Activated CD4-positive, alpha-beta T cell treated with anti-CD3 and anti-CD28 coated beads, Interleukin-2, amount 10 ng/mL, durations not matched to agents 24 days and 14 days (primary cell): ENCODE results near the gene SLC35G3. TPM values are rescaled to one million over a fixed set of nuclear protein-coding genes. Genes with fewer than 3 reads are reported as not detected.

Experiments used
- DNase-seq: peaks from one replicate; pipeline ENCODE4 v3.0.0; 2022
- H3K27ac Mint-ChIP-seq: one replicate; pipeline ENCODE4 v1.8.0; 2022; ENCODE audit warnings: mild to moderate bottlenecking, mixed read lengths
- H3K27me3 Mint-ChIP-seq: one replicate; pipeline ENCODE4 v1.8.0; 2022; ENCODE audit warnings: mixed read lengths
- H3K36me3 Mint-ChIP-seq: one replicate; pipeline ENCODE4 v1.8.0; 2022; ENCODE audit warnings: low read depth, mild to moderate bottlenecking, mixed read lengths
- H3K4me1 Mint-ChIP-seq: one replicate; pipeline ENCODE4 v1.8.0; 2021; ENCODE audit warnings: mixed read lengths
- H3K4me3 Mint-ChIP-seq: one replicate; pipeline ENCODE4 v1.8.0; 2022; ENCODE audit warnings: mild to moderate bottlenecking, moderate library complexity, mixed read lengths
- H3K9me3 Mint-ChIP-seq: one replicate; pipeline ENCODE4 v1.8.0; 2021; ENCODE audit warnings: mixed read lengths
- intact Hi-C: fragments of 100-400 bp; cut with micrococcal nuclease; formaldehyde crosslinking; loops from one replicate; pipeline ENCODE4 v1.15.1; 2023
- total RNA-seq: library from RNA; stranded (reverse); gene quantifications from 2 replicates; pipeline ENCODE4 v1.2.3, GENCODE V29; 2022

Gene SLC35G3
- total RNA-seq, 1 donor from 2014 or later = not detected

DNA sequence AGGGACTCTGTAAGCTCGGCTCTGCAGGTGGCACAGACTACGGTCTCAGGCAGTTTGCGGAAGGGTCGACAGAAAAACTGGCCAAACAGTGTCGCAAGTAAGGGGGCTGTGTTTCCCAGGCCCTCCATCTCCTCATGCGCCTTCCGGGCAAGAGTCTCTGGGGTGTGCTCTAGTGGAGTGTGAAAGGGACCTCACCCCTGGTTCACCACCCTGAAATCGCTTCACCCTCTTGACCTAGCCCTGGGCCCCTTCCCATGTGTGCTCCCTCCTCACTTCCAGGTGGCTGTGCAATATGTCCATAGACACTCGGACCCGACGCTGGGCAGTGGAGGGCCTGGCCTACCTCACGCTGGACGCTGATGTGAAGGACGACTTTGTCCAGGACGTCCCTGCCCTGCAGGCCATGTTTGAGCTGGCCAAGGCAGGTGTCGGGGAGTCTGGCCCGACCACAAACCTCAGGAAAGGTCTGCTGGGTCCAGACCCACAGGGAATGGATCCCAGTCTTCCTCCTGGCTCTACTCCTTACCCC is 24.3 kb downstream of the SLC35G3 start:
- no peak for DNase-seq
- H3K4me1 Mint-ChIP-seq = peaks cover 27% of the 10 kb centered on the region
- H3K27me3 Mint-ChIP-seq = no peaks in the 10 kb centered on the region
- H3K27ac Mint-ChIP-seq = no peak overlapping the region
- intact Hi-C loops = loop anchor here (5.0 kb wide), 2 partner anchors 72 to 142 kb away; partner anchors contain the start of gene SLFN5
- H3K36me3 Mint-ChIP-seq = no peaks in the 10 kb centered on the region
- H3K4me3 Mint-ChIP-seq = no peak overlapping the region
- H3K9me3 Mint-ChIP-seq = no peaks in the 10 kb centered on the region

DNA sequence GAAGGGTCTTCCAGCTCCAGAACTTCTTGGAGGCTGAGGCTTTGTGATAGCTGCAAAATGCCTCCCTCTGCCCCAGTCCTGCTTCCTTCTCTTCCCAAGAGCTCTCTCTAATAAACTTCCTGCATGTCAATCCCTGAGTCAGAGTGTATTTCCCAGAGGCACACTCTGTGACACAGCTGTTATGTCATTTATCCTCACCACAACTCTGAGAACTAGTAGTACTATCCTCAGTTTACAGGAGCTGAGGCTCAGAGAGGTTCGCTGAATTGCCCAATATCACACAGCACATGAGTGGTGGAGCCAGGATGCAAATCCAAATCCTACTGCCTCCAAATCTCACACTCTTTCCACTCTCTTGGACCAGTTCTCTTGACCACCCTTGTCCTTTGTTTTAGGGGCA is 26.5 kb downstream of the SLC35G3 start:
- Mint-ChIP-seq H3K27ac (no peak overlapping the region), H3K9me3 (no peaks in the 10 kb centered on the region), H3K4me3 (no peak overlapping the region), H3K4me1 (peaks cover 22% of the 10 kb centered on the region), H3K27me3 (no peaks in the 10 kb centered on the region), H3K36me3 (no peaks in the 10 kb centered on the region)
- DNase-seq = no peak
- intact Hi-C loops = no loop called here

DNA sequence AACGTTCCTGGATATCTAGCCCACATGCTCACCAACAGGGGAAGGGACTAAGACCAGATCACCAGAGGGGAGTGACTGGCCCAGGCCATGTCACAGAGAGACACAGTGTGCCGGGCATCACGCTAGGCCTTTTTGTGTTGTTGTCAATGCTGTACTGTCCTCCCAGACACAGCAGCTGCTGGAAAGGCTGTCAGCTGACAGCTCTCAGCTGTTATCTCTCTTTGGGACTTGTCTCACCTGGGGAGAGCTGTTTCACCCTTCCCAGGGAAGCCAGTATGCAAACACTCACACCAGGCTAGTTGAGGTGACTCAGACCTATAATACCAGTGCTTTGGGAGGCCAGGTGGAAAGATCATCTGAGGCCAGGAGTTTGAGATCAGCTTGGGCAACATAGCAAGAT is 27.1 kb downstream of the SLC35G3 start:
- Mint-ChIP-seq H3K27me3 (no peaks in the 10 kb centered on the region), H3K4me3 (no peak overlapping the region), H3K9me3 (no peaks in the 10 kb centered on the region), H3K27ac (no peak overlapping the region), H3K36me3 (no peaks in the 10 kb centered on the region), H3K4me1 (peaks cover 22% of the 10 kb centered on the region)
- intact Hi-C loops = no loop called here
- no peak for DNase-seq

DNA sequence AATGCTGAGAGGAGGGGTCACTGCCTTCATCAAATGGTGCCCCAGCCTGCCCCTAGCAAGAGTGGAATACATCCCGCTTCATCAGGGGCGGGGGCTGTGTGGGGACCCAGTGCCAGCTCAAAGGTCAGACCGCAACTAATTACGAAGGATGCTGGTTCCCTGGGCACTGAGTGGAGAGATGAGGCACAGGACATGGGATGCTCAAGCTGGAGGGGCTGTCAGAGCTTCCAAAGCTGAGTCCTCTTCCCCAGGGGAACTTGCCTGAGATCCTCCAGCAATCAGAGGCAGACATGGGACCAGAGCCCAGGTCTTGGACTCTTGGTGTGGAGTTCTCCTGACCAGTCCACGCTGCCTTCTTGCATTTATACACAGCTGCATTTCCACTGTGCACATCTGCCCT is 27.7 kb downstream of the SLC35G3 start:
- Mint-ChIP-seq H3K4me1 (peaks cover 22% of the 10 kb centered on the region), H3K9me3 (no peaks in the 10 kb centered on the region), H3K36me3 (no peaks in the 10 kb centered on the region), H3K27me3 (no peaks in the 10 kb centered on the region), H3K27ac (no peak overlapping the region), H3K4me3 (no peak overlapping the region)
- no peak for DNase-seq
- intact Hi-C loops = no loop called here

DNA sequence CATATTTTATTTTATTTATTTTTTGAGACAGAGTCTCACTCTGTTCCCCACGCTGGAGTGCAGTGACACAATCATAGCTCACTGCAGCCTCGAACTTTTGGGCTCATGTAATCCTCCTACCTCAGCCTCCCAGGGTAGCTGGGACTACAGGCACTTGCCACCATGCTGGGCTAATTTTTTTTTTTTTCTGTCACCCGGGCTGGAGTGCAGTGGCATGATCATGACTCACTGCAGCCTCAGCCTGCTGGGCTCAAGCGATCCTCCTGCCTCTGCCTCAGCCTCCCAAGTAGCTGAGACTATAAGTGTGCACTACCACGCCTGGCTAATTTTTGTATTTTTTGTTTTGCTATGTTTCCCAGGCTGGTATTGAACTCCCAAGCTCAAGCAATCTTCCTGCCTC is 29.5 kb downstream of the SLC35G3 start:
- no peaks in the 10 kb centered on the region for H3K9me3 Mint-ChIP-seq
- H3K36me3 Mint-ChIP-seq = no peaks in the 10 kb centered on the region
- intact Hi-C loops = no loop called here
- no peaks in the 10 kb centered on the region for H3K27me3 Mint-ChIP-seq
- H3K4me1 Mint-ChIP-seq = peaks cover 35% of the 10 kb centered on the region
- no peak overlapping the region for H3K27ac Mint-ChIP-seq
- H3K4me3 Mint-ChIP-seq = no peak overlapping the region
- DNase-seq = no peak

DNA sequence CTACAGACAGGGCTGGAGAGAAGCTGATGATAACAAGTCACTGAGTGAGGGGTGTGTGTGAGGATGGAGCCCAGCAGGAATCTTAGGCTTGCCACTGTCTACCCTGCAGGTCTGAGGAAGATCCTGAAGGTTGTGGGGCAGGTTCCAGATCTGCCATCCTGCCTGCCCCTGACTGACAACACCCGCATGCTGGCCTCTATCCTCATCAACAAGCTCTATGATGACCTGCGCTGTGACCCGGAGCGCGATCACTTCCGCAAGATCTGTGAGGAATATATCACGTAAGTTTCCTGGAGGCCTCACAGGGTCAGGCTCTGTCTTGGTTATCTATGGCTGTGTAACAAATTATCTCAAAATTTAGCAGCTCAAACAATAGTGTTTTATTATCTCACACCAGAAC is 30.3 kb downstream of the SLC35G3 start:
- no peaks in the 10 kb centered on the region for H3K27me3 Mint-ChIP-seq
- intact Hi-C loops = no loop called here
- DNase-seq = no peak
- H3K9me3 Mint-ChIP-seq = no peaks in the 10 kb centered on the region
- peaks cover 36% of the 10 kb centered on the region for H3K4me1 Mint-ChIP-seq
- no peak overlapping the region for H3K27ac Mint-ChIP-seq
- H3K4me3 Mint-ChIP-seq = no peak overlapping the region
- no peaks in the 10 kb centered on the region for H3K36me3 Mint-ChIP-seq

DNA sequence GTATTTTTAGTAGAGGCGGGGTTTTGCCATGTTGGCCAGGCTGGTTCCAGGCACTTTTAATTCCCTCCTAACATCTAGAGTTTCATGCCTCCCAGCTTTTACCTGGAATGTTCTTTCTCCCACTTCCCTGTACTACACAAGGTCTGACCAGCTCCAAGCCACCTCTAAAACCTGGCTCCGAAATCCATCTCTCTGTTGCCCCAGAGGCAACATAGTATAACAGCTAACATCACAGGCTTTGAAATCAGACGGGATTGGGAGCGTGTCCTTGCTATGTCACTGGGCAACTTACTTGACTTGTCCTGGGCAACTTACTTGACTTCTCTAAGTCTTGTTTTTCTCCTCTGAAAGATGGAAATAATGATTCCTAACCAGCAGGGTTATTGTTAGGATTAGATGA is 31.4 kb downstream of the SLC35G3 start:
- intact Hi-C loops = no loop called here
- Mint-ChIP-seq H3K27me3 (peaks cover 2% of the 10 kb centered on the region), H3K27ac (no peak overlapping the region), H3K4me3 (no peak overlapping the region), H3K36me3 (no peaks in the 10 kb centered on the region), H3K4me1 (peaks cover 36% of the 10 kb centered on the region), H3K9me3 (peaks cover 4% of the 10 kb centered on the region)
- no peak for DNase-seq

DNA sequence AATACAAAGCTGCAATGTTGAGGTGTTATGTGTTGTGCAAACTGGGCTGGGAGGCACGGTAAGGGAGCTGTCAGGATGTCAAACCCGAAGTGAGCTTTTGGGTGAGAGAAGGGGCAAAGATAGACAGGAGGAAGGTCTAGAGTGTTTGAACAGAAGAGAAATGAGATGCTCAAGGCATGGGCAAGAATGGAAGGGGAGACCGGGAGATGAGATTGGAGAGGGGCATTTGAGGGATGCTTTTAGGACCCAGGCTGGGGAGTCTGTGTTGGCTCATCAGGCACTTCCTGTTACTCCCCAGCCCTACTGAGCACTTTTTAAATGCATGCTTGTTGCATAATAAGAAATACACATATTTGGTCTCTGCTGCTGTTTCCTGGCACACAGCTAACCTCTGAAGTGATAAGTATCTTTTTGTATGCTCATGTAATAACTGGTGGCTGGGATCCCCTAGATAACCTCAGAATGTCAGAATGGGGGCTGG is 32.9 kb downstream of the SLC35G3 start:
- Mint-ChIP-seq H3K4me3 (peak overlapping the region; percentile 24), H3K27me3 (peaks cover 2% of the 10 kb centered on the region), H3K27ac (peak overlapping the region; percentile 10), H3K36me3 (no peaks in the 10 kb centered on the region), H3K9me3 (peaks cover 4% of the 10 kb centered on the region), H3K4me1 (peaks cover 34% of the 10 kb centered on the region)
- DNase-seq = peak; percentile 71
- intact Hi-C loops = no loop called here

DNA sequence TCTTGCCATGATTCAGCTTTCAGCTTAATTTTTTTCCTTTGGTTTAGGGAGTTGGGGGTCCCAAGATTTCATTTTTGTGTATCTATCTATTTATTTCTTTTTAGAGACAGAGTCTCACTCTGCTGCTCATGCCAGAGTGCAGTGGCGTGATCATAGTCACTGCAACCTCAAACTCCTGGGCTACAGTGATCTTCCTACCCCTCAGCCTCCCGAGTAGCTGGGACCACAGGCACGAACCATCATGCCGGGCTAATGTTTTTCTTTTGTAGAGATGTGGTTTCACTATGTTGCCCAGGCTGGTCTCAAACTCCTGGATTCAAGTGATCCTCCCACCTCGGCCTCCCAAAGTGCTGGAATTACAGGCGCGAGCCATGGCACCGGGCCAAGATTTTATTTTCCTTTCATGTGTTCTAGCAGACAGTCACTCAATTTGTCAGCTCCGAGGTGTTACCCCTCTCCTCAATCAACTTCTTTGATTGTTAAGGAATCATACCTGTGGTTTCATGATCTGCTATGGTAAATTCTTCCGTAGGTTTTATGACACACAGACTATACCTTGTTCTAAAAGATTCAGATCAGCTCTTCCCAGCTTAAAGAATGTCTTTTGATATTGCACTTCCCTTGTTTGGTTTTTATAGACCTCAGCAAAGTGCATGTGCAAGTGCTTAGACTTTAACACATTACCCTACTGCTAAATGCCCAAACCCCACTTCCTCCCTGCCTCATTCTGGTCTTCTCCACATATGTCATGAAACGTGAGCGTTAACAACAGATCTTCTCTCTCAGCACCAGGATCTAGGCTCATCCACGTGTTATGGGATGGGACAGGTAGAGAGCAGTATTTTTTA is 33.6 kb downstream of the SLC35G3 start:
- intact Hi-C loops = no loop called here
- peak; percentile 66 for DNase-seq
- H3K4me3 Mint-ChIP-seq = peak overlapping the region; percentile 24

DNA sequence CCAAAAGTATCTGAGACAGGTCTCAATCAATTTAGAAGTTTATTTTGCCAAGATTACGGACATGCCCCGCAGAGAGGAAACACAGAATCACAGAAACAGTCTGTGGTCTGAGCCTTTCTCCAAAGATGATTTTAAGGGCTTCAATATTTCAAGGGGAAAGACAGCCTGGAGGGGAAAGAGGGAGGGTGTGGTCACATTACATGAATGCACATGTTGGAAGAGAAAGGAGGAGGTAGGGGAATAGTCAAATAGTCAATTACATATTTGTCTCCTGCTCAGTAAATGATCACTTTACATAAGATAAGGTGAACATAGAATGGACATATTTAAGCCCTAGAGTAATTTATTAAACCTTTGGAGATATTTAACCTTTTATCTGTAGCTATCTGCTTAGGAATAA is 34.3 kb downstream of the SLC35G3 start:
- H3K9me3 Mint-ChIP-seq = peaks cover 4% of the 10 kb centered on the region
- no peak overlapping the region for H3K4me3 Mint-ChIP-seq
- peaks cover 2% of the 10 kb centered on the region for H3K27me3 Mint-ChIP-seq
- no peaks in the 10 kb centered on the region for H3K36me3 Mint-ChIP-seq
- peaks cover 31% of the 10 kb centered on the region for H3K4me1 Mint-ChIP-seq
- no peak overlapping the region for H3K27ac Mint-ChIP-seq
- DNase-seq = no peak
- intact Hi-C loops = no loop called here

More for the DNA sequence above, 33.6 kb downstream of the SLC35G3 start:
- Mint-ChIP-seq H3K9me3 (peaks cover 4% of the 10 kb centered on the region), H3K27ac (peak overlapping the region; percentile 10), H3K27me3 (peaks cover 2% of the 10 kb centered on the region), H3K36me3 (no peaks in the 10 kb centered on the region), H3K4me1 (peaks cover 32% of the 10 kb centered on the region)

DNA sequence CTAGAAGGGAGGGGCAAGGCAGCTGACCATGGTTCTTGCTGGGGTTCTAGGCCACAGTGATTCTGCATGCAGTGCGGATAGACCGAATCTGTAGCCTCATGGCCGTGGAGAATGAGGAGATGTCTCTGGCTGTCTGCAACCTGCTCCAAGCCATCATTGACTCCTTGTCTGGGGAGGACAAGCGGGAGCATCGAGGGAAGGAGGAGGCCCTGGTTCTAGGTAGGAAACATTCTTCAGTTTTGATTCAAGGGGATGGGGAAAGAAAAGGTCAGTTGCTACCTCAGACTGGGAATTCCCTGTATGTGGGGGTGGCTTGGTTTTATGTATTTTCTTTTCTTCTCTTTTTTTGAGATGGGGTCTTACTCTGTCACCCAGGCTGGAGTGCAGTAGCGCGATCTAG is 38.9 kb downstream of the SLC35G3 start:
- H3K27me3 Mint-ChIP-seq = peaks cover 13% of the 10 kb centered on the region
- intact Hi-C loops = no loop called here
- H3K9me3 Mint-ChIP-seq = peaks cover 4% of the 10 kb centered on the region
- no peaks in the 10 kb centered on the region for H3K36me3 Mint-ChIP-seq
- H3K4me3 Mint-ChIP-seq = no peak overlapping the region
- DNase-seq = no peak
- H3K27ac Mint-ChIP-seq = no peak overlapping the region
- peaks cover 8% of the 10 kb centered on the region for H3K4me1 Mint-ChIP-seq

DNA sequence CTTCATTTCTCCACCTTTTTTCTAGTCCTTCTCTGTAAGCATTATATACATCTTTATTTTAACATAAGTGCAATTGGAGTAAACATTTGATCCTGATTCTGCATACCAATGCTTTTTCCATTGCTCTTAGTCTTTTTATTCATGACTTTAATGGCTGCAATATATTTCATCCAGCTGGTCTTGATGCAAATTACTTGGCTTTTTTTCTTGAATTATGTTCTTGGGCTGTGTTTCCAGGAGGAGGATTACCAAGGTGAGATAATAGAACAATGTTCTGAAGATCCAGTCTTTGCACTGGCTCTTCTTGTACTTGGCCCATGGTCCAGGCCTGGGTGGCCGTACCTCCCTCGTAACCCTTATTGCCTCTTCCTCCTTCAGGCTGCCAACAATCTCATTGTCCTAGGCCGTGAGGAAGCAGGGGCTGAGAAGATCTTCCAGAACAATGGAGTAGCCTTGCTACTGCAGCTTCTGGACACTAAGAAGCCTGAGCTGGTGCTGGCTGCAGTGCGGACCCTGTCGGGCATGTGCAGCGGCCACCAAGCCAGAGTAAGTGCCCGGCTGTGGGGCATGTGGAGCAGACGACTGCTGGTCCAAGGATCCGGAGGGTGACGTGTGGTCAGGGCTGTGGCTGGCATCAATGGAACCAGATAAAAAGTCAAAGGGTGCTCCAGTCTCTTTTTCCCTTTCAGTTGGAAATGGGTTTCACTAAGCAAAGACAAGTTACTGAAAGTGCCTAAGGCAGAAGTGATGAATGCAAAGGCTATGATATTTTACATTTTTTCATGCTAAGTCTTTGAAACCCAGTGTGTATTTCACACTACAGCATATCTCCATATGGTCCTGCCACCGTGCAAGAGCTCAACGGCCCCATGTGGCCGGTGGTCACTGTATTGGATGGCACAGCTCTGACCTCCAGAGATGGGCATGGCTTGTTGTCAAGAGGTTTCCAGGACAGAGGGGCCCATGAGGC is 39.7 kb downstream of the SLC35G3 start:
- Mint-ChIP-seq H3K27ac (no peak overlapping the region), H3K27me3 (peaks cover 13% of the 10 kb centered on the region), H3K9me3 (peaks cover 4% of the 10 kb centered on the region), H3K36me3 (no peaks in the 10 kb centered on the region), H3K4me3 (no peak overlapping the region), H3K4me1 (peaks cover 2% of the 10 kb centered on the region)
- no peak for DNase-seq
- intact Hi-C loops = no loop called here

DNA sequence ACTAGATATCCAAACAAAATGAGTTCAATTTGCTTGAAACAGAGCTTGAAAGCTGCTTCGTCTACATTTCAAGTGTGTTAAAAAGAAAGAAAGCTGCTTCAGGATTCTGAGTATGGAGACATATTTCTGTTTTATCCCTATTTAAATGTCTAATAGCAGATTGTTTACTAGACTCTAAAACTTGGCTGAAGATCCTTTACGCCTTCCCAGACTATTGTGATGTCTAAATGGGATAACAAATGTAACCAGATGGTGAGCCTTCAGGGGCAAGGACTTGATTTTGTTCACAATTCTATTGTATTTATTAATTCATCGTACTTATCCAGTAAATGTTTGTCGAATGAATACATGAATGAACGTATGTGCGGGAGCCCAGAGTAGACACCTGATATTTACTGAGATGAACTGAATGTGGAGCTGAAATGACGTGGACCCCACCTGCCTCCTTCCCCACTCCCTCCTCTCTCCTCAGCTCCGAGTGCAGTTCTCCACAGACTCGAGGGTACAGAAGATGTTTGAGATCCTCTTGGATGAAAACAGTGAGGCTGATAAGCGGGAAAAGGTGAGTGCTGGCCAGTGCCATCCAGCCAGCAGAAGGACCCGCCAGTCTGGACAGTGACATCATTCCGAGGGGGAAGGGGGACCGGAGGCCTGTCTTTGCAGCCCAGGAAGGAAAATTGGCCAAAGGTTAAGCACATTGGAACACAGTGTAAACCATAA is 41.6 kb downstream of the SLC35G3 start:
- no peak overlapping the region for H3K4me3 Mint-ChIP-seq
- H3K27ac Mint-ChIP-seq = no peak overlapping the region
- H3K4me1 Mint-ChIP-seq = peaks cover 2% of the 10 kb centered on the region
- H3K36me3 Mint-ChIP-seq = no peaks in the 10 kb centered on the region
- no peaks in the 10 kb centered on the region for H3K9me3 Mint-ChIP-seq
- DNase-seq = no peak
- H3K27me3 Mint-ChIP-seq = peaks cover 10% of the 10 kb centered on the region
- intact Hi-C loops = no loop called here
